NOMO-1 treated with dmso at 0.1 percent for 144 hours (cell line): ENCODE measurements around the gene CTSK.
"Not testable (repeated sequence)": the region's sequence is repeated elsewhere in the genome, so short reads cannot be mapped to it uniquely, and the experiment has no call there.

Experiments
- DNase-seq: peaks from one replicate; lab custom pipeline; 2025; ENCODE audit not compliant: unreplicated experiment; lab: John Stamatoyannopoulos, UW

CTSK gene

GRCh38 chr1:150808121-150808520 is at the start of gene CTSK:
Gene CTSK (minus strand): TSS chr1:150808260. CDS start chr1:150806805, 1,455 bp downstream.
- DNase-seq, result no peak

- DNase-seq, result peak; percentile 52
Observed at GRCh38 chr1:150852734-150853133, 44.7 kb upstream of the CTSK start.

- not testable (repeated sequence) for DNase-seq
Observed at GRCh38 chr1:150850801-150851362, 42.8 kb upstream of the CTSK start.

GRCh38 chr1:150846473-150847146 is 38.5 kb upstream of the CTSK start:
- DNase-seq, result no peak

- no peak for DNase-seq
Observed at GRCh38 chr1:150843474-150843873, 35.4 kb upstream of the CTSK start.

- no peak for DNase-seq
Observed at GRCh38 chr1:150842964-150843363, 34.9 kb upstream of the CTSK start.

GRCh38 chr1:150842343-150842742 is 34.3 kb upstream of the CTSK start:
- no peak for DNase-seq

GRCh38 chr1:150841626-150842025 is 33.6 kb upstream of the CTSK start:
- no peak for DNase-seq

GRCh38 chr1:150840850-150841249 is 32.8 kb upstream of the CTSK start:
- not testable (repeated sequence) for DNase-seq

GRCh38 chr1:150836129-150836773 is 28.2 kb upstream of the CTSK start:
- no peak for DNase-seq

- not testable (repeated sequence) for DNase-seq
Observed at GRCh38 chr1:150833961-150834360, 25.9 kb upstream of the CTSK start.

GRCh38 chr1:150832597-150832996 is 24.5 kb upstream of the CTSK start:
- no peak for DNase-seq

GRCh38 chr1:150829751-150830150 is 21.7 kb upstream of the CTSK start:
- no peak for DNase-seq

- no peak for DNase-seq
Observed at GRCh38 chr1:150826299-150826698, 18.2 kb upstream of the CTSK start.

- no peak for DNase-seq
Observed at GRCh38 chr1:150820730-150821512, 12.9 kb upstream of the CTSK start.

- DNase-seq, result no peak
Observed at GRCh38 chr1:150815871-150816270, 7.8 kb upstream of the CTSK start.

- no peak for DNase-seq
Observed at GRCh38 chr1:150813028-150813707, 5.1 kb upstream of the CTSK start.

- DNase-seq, result no peak
Observed at GRCh38 chr1:150810958-150811659, 3.0 kb upstream of the CTSK start.

GRCh38 chr1:150809651-150810050 is 1.6 kb upstream of the CTSK start:
- DNase-seq, result no peak

GRCh38 chr1:150808846-150809245 is 786 bp upstream of the CTSK start:
- DNase-seq, result no peak
